Activated CD4-positive, alpha-beta T cell treated with anti-CD3 and anti-CD28 coated beads, Interleukin-2, Interleukin-6, amounts not matched to agents 100 ng/mL and 50 ng/mL, durations not matched to agents 16 hours and 8 hours (primary cell): ENCODE measurements around the gene FAM13A.
A peak's percentile ranks its signal among the peaks of the same experiment; 100 is the strongest.
"Not testable (repeated sequence)": the region's sequence is repeated elsewhere in the genome, so short reads cannot be mapped to it uniquely, and the experiment has no call there.

ENCODE experiments used
- DNase-seq: peaks from one replicate; pipeline ENCODE4 v3.0.0-alpha.2; 2020

The FAM13A gene

GRCh38 chr4:89056953-89057398 lies at the start of gene FAM13A:
Gene FAM13A, minus strand, starts transcription at chr4:89057185. Its CDS starts 221 bp downstream, at chr4:89056964.
- peak; percentile 3 for DNase-seq

DNA sequence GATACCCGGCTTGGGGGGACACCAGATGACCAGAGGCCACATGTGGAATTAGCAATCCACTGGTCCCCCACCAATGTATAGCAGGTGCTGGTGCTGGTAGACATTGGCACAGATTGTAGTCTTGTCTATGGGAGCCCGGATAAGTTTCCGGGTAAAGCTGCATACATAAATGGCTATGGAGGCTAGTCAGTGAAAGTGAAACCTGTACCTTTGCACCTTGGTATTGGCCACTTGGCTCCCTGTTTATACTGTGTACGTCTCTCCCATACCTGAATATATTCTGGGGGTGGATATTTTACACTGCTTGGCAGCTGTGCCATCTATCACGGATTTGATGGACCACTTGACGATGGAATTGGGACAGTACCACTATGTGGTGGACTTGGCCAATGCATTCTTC lies 48.7 kb upstream of the FAM13A start:
- no peak for DNase-seq

GRCh38 chr4:89101256-89102161 lies 44.5 kb upstream of the FAM13A start:
- peak; percentile 37 for DNase-seq

- no peak for DNase-seq
Measured at GRCh38 chr4:89100853-89101252, 43.9 kb upstream of the FAM13A start.

DNA sequence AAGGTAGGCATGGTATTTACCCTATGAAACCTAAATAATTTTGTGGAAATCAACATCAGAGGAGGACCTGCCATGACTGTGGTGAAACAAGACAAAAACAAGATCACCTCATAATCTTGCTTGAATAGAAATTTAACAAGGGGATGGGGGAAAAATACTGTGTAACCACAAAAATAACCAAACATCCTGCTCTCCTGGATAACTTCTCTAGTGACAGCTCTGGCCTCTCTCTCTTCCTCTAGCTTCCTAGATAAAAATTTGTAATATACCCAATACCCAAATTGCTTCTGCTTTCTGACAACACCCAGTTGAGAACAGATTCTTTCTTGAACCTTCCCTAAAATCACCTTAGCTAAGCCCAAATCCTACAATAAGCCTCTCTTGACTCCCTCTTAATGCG lies 42.5 kb upstream of the FAM13A start:
- no peak for DNase-seq

- no peak for DNase-seq
Measured at GRCh38 chr4:89099034-89099433, 42.0 kb upstream of the FAM13A start.

DNA sequence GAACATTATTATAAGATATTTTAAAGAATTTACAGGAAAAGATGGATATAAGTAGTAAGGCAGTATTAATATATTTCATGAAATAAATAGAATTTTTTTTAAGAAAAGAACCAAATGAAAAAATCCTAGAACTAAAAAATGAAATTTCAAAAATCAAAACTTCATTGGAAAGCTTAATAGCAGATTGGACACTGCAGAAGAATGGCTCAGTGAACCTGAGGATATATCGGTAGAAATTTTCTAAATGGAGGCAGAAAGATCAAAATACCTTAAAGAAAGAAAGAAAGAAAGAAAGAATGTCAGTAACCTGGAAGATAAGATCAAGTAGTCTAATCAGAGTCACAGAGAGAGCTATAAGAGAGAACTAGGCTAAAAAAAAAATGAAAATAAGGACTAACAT lies 21.3 kb upstream of the FAM13A start:
- DNase-seq = no peak

DNA sequence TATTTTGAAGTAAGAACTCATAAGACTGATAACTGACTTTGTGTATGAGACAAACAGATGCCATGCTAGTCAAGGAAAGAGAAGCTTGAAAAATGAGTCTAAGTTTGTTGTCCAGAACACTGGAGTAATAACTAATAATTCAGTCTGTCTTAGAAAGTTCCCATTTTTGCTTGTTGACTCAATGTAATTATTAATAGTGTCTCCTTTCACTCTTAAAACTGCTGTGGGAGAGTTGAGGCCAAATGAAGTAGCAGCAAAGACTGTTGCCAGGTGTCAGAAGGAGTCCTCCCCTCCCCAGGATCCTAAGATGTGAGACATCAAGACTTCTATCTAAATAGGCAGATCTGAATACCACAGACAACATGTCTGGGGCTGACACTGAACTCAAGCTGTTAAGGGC lies 20.8 kb upstream of the FAM13A start:
- no peak for DNase-seq

DNA sequence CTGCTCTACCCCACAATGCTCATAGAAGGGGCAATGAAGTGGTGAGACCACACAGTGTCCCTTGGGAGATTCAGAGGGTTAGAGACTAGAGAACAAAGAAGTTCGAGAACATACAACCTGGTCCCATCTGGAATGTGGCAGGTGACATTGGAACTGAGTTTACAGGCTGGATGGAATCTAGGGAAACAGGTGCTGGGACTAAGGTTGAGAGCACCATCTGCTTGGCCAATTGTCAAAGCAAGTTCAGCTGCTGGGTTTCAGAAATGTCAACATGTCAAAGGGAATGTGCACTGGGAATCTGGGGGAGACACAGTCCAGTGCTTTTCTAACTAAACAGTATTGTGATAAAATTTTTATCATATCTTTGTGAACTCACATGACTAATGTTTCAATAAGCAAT lies 15.9 kb upstream of the FAM13A start:
- no peak for DNase-seq

DNA sequence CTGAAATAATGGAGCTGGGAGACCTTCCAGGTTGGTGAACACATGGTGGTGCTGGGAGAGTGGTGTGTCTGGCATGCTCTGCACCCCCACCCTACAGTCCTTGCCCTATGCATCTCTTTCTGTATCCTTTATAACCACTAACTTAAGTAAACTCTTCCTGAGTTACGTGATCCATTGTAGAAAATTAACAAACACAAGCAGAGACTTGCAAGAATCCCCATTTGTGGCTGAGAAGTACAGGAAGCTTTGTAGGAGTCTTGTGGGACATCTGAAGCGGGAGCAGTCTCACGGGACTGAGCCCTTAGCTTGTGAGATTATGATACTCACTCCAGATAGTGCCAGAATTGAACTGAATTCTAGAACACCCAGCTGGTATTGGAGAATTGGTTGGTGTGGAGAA lies 14.3 kb upstream of the FAM13A start:
- DNase-seq = no peak

GRCh38 chr4:89070041-89070440 lies 13.1 kb upstream of the FAM13A start:
- no peak for DNase-seq

GRCh38 chr4:89069481-89069880 lies 12.5 kb upstream of the FAM13A start:
- DNase-seq = peak; percentile 9

DNA sequence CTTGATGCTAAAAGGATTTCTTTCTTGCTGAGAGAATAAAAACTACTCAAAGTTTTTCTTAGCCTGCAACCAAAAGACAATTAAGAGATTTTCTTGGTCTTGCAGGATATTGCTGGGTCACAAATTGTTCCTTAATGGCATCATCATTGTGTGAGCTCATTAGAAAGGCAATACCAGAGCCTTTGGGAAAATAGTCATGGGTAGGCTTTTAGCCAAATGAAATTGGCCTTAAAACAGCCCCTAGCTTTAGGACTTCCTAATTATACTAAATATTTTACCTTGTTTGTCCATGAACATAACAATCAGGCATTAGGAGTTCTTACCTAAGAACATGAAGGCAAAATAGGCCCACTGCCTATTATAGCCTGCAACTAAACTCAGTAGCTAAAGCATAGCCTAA lies 10.4 kb upstream of the FAM13A start:
- DNase-seq = no peak

- DNase-seq = no peak
Measured at GRCh38 chr4:89064848-89065247, 7.9 kb upstream of the FAM13A start.

DNA sequence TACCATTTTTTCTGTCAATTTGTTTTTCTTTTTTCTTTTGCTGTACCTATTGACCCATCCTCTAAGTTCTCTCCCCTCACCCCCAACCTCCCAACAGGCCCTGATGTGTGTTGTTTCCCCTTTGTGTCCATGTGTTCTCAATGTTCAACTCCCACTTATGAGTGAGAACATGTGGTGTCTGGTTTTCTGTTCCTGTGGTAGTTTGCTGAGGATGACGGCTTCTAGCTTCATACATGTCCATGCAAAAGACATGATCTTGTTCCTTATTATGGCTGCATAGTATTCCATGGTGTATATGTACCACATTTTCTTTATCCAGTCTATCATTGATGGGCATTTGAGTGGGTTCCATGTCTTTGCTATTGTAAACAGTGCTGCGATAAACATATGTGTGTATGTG lies 859 bp upstream of the FAM13A start:
- not testable (repeated sequence) for DNase-seq

DNA sequence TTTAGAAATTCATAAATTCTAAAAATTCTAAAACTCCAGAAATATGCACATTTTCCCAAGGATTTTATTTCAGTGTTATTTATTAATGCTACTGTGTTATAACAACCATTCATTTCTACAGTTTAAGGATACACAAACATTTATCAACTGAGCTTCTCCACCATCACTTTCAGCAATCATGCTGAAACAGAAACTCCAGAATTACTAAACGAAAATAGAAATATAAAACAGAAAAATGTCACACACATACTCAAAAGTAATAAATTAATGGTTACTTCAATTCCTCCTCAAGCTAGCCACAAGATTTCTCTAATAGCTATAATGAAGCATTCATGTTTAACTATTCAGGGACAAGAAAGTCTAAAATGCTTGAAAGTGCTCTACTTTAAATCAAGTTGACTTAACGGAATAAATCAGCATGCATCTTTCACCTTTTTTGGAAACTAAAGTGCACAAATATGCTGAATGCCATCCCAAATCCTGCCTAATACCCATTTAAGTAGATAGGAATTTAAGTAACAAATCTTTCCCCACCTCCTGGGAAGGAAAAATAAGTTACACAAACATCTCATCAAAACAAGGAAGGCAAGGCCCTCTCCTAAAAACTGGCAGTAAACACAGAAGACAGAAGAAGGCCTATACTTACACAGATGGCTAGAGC lies 563 bp downstream of the FAM13A start:
- DNase-seq = no peak

DNA sequence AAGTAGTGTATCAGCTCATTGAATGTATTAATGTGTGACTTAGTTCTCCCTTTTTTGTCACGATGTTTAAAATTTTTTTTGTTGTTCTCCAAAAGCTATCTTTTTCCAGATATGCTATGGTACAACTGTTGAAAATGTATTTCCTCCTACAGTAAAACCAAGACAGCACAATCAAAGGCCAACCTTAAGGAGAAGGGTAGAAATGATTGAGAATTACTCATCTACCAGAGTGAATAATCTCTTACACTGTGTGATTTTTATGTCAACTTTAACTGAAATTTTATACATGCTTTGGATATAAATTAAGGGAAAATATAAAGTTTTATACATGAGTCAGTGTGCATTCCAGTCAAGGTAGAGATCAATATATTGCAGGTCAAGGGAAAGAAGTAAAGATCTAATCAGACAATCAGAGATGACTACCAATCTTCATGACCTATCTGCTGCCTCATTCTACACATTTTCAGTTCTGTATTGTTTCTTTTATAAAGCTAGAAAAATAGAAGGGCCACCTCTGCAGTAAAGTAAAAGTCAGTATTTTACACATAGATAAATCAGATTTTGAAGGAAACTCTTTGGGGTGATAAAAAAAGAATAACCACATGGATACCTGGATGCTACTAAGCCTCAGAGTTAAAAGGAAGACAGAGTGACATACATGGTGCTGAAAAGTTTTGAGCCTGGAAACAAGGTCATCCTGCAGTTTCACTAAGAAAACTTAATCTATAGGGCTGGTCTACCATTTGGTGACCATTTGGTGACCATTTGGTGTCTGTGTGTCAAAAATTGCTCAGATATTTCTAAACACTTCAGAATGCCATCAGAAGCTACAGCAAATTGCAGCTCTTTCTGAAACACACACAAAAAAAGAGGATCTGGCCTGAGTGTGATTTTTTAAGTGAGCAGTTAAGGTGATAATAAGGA lies 1.6 kb downstream of the FAM13A start:
- peak; percentile 29 for DNase-seq

GRCh38 chr4:89054627-89055026 lies 2.4 kb downstream of the FAM13A start:
- no peak for DNase-seq

DNA sequence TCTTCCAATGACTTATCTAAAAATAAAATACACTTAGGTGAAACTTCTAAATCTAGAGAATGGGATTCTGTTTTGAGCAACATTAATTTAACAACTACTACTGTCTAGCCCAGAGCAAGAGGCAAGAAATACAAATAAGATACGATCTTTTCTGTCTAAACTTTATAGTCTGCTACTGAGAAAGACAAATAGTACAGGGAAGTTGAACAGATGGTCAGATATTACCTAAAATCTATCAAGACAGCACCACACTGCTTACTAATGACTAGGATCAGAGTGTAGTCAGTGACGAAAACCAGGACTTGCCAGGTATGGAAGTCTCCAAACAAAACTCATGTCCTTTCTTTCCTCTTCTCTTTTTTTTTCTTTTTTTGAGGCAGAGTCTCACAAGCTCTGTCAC lies 7.1 kb downstream of the FAM13A start:
- DNase-seq = no peak

DNA sequence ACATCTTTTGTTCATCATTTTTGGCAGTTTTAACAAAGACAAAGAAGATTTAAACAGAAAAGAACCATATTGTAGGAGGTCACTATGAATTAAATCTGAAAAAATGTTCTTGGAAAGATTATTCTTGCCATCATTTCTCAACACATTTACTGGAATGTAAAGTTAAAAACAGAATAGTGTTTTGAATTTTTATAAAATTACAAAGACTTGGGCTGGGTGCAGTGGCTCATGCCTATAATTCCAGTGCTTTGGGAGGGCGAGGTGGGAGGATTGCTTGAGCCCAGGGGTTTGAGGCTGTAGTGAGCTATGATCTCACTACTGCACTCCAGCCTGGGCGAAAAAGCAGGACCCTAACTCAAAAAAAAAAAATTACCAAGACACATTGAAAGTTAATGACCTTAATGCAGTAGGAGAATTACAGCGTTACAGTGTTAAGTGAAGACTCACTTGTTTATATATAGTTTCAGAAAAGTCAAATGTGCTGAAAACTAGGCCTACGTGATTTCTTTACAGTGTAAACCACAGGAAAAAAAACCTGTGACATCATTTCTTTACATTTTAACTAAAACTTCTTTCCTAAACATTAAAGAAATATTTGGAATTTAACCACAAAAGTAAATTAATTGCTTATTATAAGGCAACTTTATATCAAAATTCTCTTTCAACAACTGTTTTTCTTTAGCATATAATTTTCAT lies 7.9 kb downstream of the FAM13A start:
- DNase-seq = no peak

DNA sequence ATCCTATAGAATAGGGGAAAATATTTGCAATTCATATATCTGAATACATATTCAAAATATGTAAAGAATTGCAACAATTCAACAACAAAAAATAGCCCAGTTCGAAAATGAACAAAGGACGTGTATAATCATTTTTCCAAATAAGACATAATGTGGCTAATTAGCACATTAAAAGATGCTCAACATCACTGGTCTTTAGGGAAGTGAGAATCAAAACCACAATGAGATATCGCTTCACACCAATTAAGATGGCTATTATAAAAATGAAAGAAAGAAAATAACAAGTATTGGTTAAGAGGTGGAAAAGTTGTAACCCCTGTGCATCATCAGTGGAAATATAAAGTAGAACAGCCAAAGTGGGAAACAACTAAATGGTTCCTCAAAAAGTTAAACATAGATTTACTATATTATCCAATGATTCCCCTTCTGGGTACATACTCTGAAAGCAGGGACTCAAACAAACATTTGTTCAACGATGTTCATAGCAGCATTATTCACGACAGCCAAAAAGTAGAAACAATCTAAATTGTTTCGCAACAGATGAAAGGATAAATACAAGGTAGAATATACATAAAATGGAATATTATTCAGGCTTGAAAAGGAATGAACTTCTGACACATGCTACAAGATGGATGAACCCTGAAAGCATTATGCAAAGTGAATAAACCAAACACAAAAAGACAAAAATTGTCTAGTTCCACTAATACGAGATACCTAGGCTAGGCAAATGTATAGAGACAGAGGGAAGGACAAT lies 12.7 kb downstream of the FAM13A start:
- DNase-seq = no peak

DNA sequence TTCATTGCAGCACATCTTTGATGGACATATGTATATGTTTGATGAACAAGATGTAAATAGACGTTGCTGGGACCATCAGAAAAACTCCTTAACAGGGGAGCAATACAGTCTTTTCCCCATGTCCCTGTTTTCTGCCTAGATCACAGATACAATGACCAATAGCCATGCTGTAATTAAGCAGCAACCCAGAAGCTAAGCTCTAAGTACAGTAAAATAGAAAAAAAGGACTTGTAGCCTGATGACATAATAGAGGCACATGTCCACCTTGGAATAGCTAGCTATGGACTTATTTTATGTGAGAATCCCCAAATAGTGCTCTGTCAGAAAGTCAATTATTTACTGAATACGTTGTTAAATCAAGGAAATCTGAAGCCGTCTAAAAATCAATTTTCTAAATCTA lies 14.9 kb downstream of the FAM13A start:
- DNase-seq = no peak
